GM23248 (cell line): ENCODE measurements around the gene GJB6.

Experiments used
- EZH2 ChIP-seq: fragments of 200-600 bp; sonication (generic); IDR thresholded peaks from 2 replicates; pipeline ENCODE4 v1.6.1; 2018; ENCODE audit warnings: antibody characterized with exemption, mild to moderate bottlenecking; ENCODE audit not compliant: insufficient read depth, poor library complexity, severe bottlenecking
- EZH2phosphoT487 ChIP-seq: fragments of 200-600 bp; sonication (generic); IDR thresholded peaks from 2 replicates; pipeline ENCODE4 v1.6.1; 2018; ENCODE audit warnings: antibody characterized with exemption, moderate library complexity, mild to moderate bottlenecking, low read depth; ENCODE audit not compliant: insufficient read depth

DNA sequence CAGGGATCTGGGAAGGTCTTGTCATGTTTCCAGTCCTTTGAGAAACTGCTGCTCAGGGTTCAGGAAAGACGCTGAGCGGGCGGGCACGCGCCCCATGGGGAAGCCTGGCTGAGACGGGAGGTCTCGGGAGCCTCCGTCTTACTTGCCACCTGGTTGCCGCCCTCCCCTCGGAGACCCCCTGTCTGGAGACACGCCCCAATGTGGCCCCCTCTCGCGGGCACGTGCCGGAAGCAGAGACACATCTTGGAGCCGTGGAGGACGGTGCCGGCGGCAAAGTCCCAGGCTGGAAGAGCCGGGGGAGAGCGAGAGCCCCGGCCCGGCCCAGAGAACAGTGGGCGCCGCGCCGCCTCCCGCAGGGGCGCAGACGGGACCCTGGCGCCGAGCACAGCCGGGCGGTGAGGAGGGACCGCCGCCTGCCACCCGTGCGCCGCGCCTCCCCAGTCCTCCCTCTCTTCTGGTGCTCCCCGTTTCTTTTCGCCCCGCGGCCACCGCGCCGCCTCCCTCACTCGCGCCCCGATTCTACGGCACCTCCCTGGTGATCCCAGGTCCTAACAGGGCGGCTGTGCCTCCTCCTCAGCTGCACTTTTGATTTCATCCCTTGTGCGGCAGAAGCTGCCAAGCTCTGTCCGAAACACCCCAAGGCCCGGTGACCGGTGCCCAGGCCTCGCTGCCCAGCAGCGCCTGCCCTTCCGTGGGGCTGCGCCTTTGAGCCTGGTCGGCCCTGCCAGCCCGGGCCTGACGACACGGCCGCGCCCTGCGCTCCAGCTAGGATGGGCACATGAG lies 54.9 kb downstream of the GJB6 start:
- TF ChIP-seq EZH2, result no peak
- no peak for TF ChIP-seq EZH2phosphoT487
